Left forelimb (tissue), 1 donor: ENCODE data around the gene DNAH3.
"Not testable (repeated sequence)": the region's sequence is repeated elsewhere in the genome, so short reads cannot be mapped to it uniquely, and the experiment has no call there.

ENCODE experiments used
- DNase-seq: peaks from one replicate; pipeline ENCODE4 v3.0.0-alpha.2; 2018; ENCODE audit warnings: low spot score

The DNAH3 gene

GRCh38 chr16:21169249-21169981 lies 18.8 kb upstream of the DNAH3 start:
- DNase-seq = no peak

- no peak for DNase-seq
Observed at GRCh38 chr16:21167929-21168602, 17.4 kb upstream of the DNAH3 start.

- DNase-seq = no peak
Observed at GRCh38 chr16:21167360-21167759, 16.7 kb upstream of the DNAH3 start.

GRCh38 chr16:21166561-21166961 lies 15.9 kb upstream of the DNAH3 start:
- DNase-seq = no peak

- DNase-seq = no peak
Observed at GRCh38 chr16:21164521-21165168, 14.0 kb upstream of the DNAH3 start.

GRCh38 chr16:21163576-21163975 lies 12.9 kb upstream of the DNAH3 start:
- no peak for DNase-seq

- DNase-seq = no peak
Observed at GRCh38 chr16:21162661-21163151, 12.1 kb upstream of the DNAH3 start.

- DNase-seq = no peak
Observed at GRCh38 chr16:21161211-21161610, 10.6 kb upstream of the DNAH3 start.

GRCh38 chr16:21160276-21160675 lies 9.6 kb upstream of the DNAH3 start:
- DNase-seq = no peak

- DNase-seq = no peak
Observed at GRCh38 chr16:21159281-21159951, 8.8 kb upstream of the DNAH3 start.

- peak; percentile 86 for DNase-seq
Observed at GRCh38 chr16:21158208-21159110, 7.8 kb upstream of the DNAH3 start, which contains the start of gene LDAF1. Gene LDAF1 (plus strand): TSS chr16:21158674. CDS start chr16:21161183, 2,509 bp downstream.

- DNase-seq = no peak
Observed at GRCh38 chr16:21157632-21158031, 7.0 kb upstream of the DNAH3 start.

- peak; percentile 67 for DNase-seq
Observed at GRCh38 chr16:21156767-21157467, 6.3 kb upstream of the DNAH3 start.

- DNase-seq = not testable (repeated sequence)
Observed at GRCh38 chr16:21156011-21156410, 5.4 kb upstream of the DNAH3 start.

GRCh38 chr16:21153124-21153729 lies 2.6 kb upstream of the DNAH3 start:
- DNase-seq = not testable (repeated sequence)

GRCh38 chr16:21152160-21153030 lies 1.7 kb upstream of the DNAH3 start:
- not testable (repeated sequence) for DNase-seq

GRCh38 chr16:21145738-21146137 lies 4.9 kb downstream of the DNAH3 start:
- DNase-seq = no peak

GRCh38 chr16:21134053-21134452 lies 16.6 kb downstream of the DNAH3 start:
- no peak for DNase-seq

GRCh38 chr16:21130811-21131210 lies 19.8 kb downstream of the DNAH3 start:
- DNase-seq = no peak
